ENCODE measurements around the gene DYNC1LI1.

DNA sequence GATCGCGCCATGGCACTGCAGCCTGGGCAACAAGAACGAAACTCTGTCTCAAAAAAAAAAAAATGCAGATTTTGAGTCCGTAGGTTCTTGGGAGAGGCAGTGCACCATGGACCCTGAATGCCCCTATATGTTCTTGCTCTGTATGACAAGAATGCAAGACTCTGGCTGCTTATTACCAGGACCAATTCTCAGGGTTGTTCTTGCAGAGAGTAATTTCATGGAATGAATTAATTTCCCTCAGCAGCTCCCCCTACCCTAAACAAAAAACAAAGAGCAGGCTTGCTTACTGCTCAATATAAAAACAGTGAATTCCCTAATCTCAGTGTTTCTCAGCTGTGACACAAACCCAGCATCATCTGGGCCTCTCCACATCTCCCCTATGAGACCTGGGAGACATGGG, 20.5 kb upstream of the DYNC1LI1 start:
- TF ChIP-seq, protein P1, sequence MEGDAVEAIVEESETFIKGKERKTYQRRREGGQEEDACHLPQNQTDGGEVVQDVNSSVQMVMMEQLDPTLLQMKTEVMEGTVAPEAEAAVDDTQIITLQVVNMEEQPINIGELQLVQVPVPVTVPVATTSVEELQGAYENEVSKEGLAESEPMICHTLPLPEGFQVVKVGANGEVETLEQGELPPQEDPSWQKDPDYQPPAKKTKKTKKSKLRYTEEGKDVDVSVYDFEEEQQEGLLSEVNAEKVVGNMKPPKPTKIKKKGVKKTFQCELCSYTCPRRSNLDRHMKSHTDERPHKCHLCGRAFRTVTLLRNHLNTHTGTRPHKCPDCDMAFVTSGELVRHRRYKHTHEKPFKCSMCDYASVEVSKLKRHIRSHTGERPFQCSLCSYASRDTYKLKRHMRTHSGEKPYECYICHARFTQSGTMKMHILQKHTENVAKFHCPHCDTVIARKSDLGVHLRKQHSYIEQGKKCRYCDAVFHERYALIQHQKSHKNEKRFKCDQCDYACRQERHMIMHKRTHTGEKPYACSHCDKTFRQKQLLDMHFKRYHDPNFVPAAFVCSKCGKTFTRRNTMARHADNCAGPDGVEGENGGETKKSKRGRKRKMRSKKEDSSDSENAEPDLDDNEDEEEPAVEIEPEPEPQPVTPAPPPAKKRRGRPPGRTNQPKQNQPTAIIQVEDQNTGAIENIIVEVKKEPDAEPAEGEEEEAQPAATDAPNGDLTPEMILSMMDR (IDR thresholded peaks at IDR 0.05), result no peak
- TF ChIP-seq EZH2 (IDR thresholded peaks at IDR 0.05; ENCODE audit: borderline replicate concordance, insufficient read depth, low read depth, low read length, poor library complexity, severe bottlenecking), result no peak

All from B cell (primary cell).